WTC11 (cell line): Measurements from ENCODE around the gene ANKRD62. TPM values are rescaled to one million over a fixed set of nuclear protein-coding genes. Genes with fewer than 3 reads are reported as not detected.
A peak's percentile ranks its signal among the peaks of the same experiment; 100 is the strongest.

Source experiments
- ATAC-seq: fragments of 200-7000 bp; cut with Tn5 transposase; 2 replicates; pipeline ENCODE4 v1.10.0; 2021; ENCODE audit warnings: mild to moderate bottlenecking, moderate library complexity
- CTCF ChIA-PET: fragments of 300-600 bp; sonication (Branson Sonifier 250); formaldehyde crosslinking; loops from one replicate; lab custom pipeline; 2021; ENCODE audit warnings: antibody characterized with exemption; lab: Charles Lee
- POLR2A ChIA-PET: fragments of 350-600 bp; sonication (Branson Sonifier 250); formaldehyde crosslinking; loops from one replicate; lab custom pipeline; 2021; ENCODE audit warnings: antibody characterized with exemption; lab: Charles Lee
- DNase-seq: peaks from one replicate; pipeline ENCODE4 v3.0.0; 2021; ENCODE audit warnings: low spot score
- H3K27ac Mint-ChIP-seq: 2 replicates; pipeline ENCODE4 v1.8.0; 2021; ENCODE audit warnings: mixed read lengths
- H3K27me3 Mint-ChIP-seq: 2 replicates; pipeline ENCODE4 v1.8.0; 2021; ENCODE audit warnings: low read depth, mild to moderate bottlenecking, moderate library complexity, mixed read lengths
- H3K36me3 Mint-ChIP-seq: 2 replicates; pipeline ENCODE4 v1.8.0; 2021; ENCODE audit warnings: mixed read lengths
- H3K4me1 Mint-ChIP-seq: 2 replicates; pipeline ENCODE4 v1.8.0; 2022; ENCODE audit warnings: mixed read lengths
- H3K4me3 Mint-ChIP-seq: 2 replicates; pipeline ENCODE4 v1.8.0; 2021; ENCODE audit warnings: mild to moderate bottlenecking, moderate library complexity, mixed read lengths
- H3K9me3 Mint-ChIP-seq: 2 replicates; pipeline ENCODE4 v1.8.0; 2021; ENCODE audit warnings: mixed read lengths
- ATF1 ChIP-seq: sonication (generic); formaldehyde crosslinking; IDR thresholded peaks from 2 replicates; pipeline ENCODE4 v1.8.1; 2023; ENCODE audit warnings: mild to moderate bottlenecking, moderate library complexity, missing genetic modification reagents
- ATF2 ChIP-seq: sonication (generic); formaldehyde crosslinking; IDR thresholded peaks from 2 replicates; pipeline ENCODE4 v1.8.1; 2022; ENCODE audit warnings: low read depth, missing genetic modification reagents, borderline replicate concordance
- ATF3 ChIP-seq: sonication (generic); formaldehyde crosslinking; conservative IDR thresholded peaks from 2 replicates; pipeline ENCODE4 v1.8.1; 2022; ENCODE audit warnings: mild to moderate bottlenecking, missing genetic modification reagents
- E2F1 ChIP-seq: sonication (generic); formaldehyde crosslinking; IDR thresholded peaks from 2 replicates; pipeline ENCODE4 v1.8.0; 2022; ENCODE audit warnings: mild to moderate bottlenecking, missing genetic modification reagents
- ESRRA ChIP-seq: sonication (generic); formaldehyde crosslinking; IDR thresholded peaks from 2 replicates; pipeline ENCODE4 v1.8.1; 2022; ENCODE audit warnings: mild to moderate bottlenecking, missing genetic modification reagents, borderline replicate concordance
- FOXJ3 ChIP-seq: sonication (generic); formaldehyde crosslinking; IDR thresholded peaks from 2 replicates; pipeline ENCODE4 v1.9.0; 2021; ENCODE audit warnings: missing genetic modification reagents, mild to moderate bottlenecking, borderline replicate concordance
- GRHL2 ChIP-seq: fragments of 250-450 bp; sonication (Bioruptor Pico); IDR thresholded peaks from 2 replicates; pipeline ENCODE4 v1.8.0; 2022; ENCODE audit warnings: mild to moderate bottlenecking, moderate library complexity; ENCODE audit not compliant: insufficient replicate concordance, severe bottlenecking
- HMGA2 ChIP-seq: fragments of 250-450 bp; sonication (Bioruptor Pico); IDR thresholded peaks from 2 replicates; pipeline ENCODE4 v1.4.0; 2021; ENCODE audit warnings: mild to moderate bottlenecking, moderate library complexity
- IRF2 ChIP-seq: sonication (generic); formaldehyde crosslinking; IDR thresholded peaks from 2 replicates; pipeline ENCODE4 v1.8.0; 2022; ENCODE audit warnings: low read depth, missing genetic modification reagents, borderline replicate concordance
- JAZF1 ChIP-seq: fragments of 250-450 bp; sonication (Bioruptor Pico); IDR thresholded peaks from 2 replicates; pipeline ENCODE4 v1.9.0; 2021; ENCODE audit warnings: moderate library complexity, mild to moderate bottlenecking, inconsistent platforms
- NFYB ChIP-seq: sonication (generic); formaldehyde crosslinking; conservative IDR thresholded peaks from 2 replicates; pipeline ENCODE4 v1.8.0; 2022; ENCODE audit warnings: low read depth, missing genetic modification reagents
- NR1H2 ChIP-seq: sonication (generic); formaldehyde crosslinking; IDR thresholded peaks from 2 replicates; pipeline ENCODE4 v1.9.0; 2021; ENCODE audit warnings: mild to moderate bottlenecking, moderate library complexity, missing genetic modification reagents
- PRRX2 ChIP-seq: fragments of 250-450 bp; sonication (Bioruptor Pico); IDR thresholded peaks from 2 replicates; pipeline ENCODE4 v1.8.0; 2021; ENCODE audit warnings: mild to moderate bottlenecking
- SOX15 ChIP-seq: fragments of 250-450 bp; sonication (Bioruptor Pico); IDR thresholded peaks from 2 replicates; pipeline ENCODE4 v1.9.0; 2021; ENCODE audit warnings: mild to moderate bottlenecking
- TCF7 ChIP-seq: sonication (generic); formaldehyde crosslinking; IDR thresholded peaks from 2 replicates; pipeline ENCODE4 v1.8.0; 2022; ENCODE audit warnings: mild to moderate bottlenecking, low read depth, missing genetic modification reagents, moderate library complexity
- TEAD4 ChIP-seq: sonication (generic); formaldehyde crosslinking; IDR thresholded peaks from 2 replicates; pipeline ENCODE4 v1.8.0; 2022; ENCODE audit warnings: mild to moderate bottlenecking, missing genetic modification reagents
- USF1 ChIP-seq: sonication (generic); formaldehyde crosslinking; IDR thresholded peaks from 2 replicates; pipeline ENCODE4 v1.8.0; 2022; ENCODE audit warnings: mild to moderate bottlenecking, missing genetic modification reagents
- ZNF416 ChIP-seq: fragments of 250-450 bp; sonication (Bioruptor Pico); IDR thresholded peaks from 2 replicates; pipeline ENCODE4 v1.9.0; 2021; ENCODE audit warnings: mild to moderate bottlenecking, inconsistent platforms
- total RNA-seq: library from RNA; stranded (reverse); gene quantifications from 3 replicates; pipeline ENCODE4 v1.2.3, GENCODE V29; 2021
- TF ChIP-seq, protein P1 (sequence below): sonication (generic); formaldehyde crosslinking; IDR thresholded peaks from 2 replicates; pipeline ENCODE4 v1.8.1; 2023; ENCODE audit warnings: mild to moderate bottlenecking, moderate library complexity, missing genetic modification reagents
- TF ChIP-seq, protein P2 (sequence below): sonication (generic); formaldehyde crosslinking; IDR thresholded peaks from 2 replicates; pipeline ENCODE4 v1.8.1; 2023; ENCODE audit warnings: mild to moderate bottlenecking, missing genetic modification reagents, moderate library complexity
- TF ChIP-seq, protein P3 (sequence below): sonication (generic); formaldehyde crosslinking; IDR thresholded peaks from 2 replicates; pipeline ENCODE4 v1.8.1; 2023; ENCODE audit warnings: mild to moderate bottlenecking, missing genetic modification reagents

ANKRD62 gene
- total RNA-seq, 1 experiment from 2014 or later, result not detected

DNA sequence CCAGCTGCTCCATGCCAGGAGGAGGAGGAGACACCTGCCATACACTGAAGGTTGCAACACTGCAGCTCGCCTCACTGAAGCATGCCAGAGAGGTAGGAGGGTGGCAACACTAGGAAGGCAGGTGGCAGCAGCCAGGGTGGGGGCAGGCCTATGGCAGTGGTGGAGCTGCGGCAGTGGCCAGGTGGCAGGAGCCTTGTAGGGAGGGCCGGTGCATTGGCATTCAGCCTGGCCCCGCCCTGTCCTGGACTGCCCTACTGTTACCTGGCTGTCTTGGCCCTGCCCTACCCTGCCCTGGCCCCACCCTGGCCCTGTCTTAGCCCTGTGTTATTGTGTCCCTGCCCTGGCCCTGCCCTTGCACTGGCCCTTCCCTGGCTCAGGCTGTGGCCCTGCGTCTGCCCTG is 7.4 kb upstream of the ANKRD62 start:
- POLR2A ChIA-PET, result no interaction called here
- no peaks in the 10 kb centered on the region for H3K36me3 Mint-ChIP-seq
- CTCF ChIA-PET, result no interaction called here
- H3K4me3 Mint-ChIP-seq, result no peak overlapping the region
- no peaks in the 10 kb centered on the region for H3K4me1 Mint-ChIP-seq
- no peaks in the 10 kb centered on the region for H3K27me3 Mint-ChIP-seq
- no peak for TF ChIP-seq PRRX2 (CRISPR knock-in tag)
- TF ChIP-seq, protein P1, sequence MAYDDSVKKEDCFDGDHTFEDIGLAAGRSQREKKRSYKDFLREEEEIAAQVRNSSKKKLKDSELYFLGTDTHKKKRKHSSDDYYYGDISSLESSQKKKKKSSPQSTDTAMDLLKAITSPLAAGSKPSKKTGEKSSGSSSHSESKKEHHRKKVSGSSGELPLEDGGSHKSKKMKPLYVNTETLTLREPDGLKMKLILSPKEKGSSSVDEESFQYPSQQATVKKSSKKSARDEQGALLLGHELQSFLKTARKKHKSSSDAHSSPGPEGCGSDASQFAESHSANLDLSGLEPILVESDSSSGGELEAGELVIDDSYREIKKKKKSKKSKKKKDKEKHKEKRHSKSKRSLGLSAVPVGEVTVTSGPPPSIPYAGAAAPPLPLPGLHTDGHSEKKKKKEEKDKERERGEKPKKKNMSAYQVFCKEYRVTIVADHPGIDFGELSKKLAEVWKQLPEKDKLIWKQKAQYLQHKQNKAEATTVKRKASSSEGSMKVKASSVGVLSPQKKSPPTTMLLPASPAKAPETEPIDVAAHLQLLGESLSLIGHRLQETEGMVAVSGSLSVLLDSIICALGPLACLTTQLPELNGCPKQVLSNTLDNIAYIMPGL, result no peak
- no peak for TF ChIP-seq ATF1
- no peak for TF ChIP-seq FOXJ3
- no peak for TF ChIP-seq ATF2
- TF ChIP-seq, protein P2, sequence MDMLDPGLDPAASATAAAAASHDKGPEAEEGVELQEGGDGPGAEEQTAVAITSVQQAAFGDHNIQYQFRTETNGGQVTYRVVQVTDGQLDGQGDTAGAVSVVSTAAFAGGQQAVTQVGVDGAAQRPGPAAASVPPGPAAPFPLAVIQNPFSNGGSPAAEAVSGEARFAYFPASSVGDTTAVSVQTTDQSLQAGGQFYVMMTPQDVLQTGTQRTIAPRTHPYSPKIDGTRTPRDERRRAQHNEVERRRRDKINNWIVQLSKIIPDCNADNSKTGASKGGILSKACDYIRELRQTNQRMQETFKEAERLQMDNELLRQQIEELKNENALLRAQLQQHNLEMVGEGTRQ (CRISPR knock-in tag), result no peak
- TF ChIP-seq TEAD4 (CRISPR knock-in tag), result no peak
- no peak for TF ChIP-seq NFYB
- TF ChIP-seq GRHL2 (CRISPR knock-in tag), result no peak
- TF ChIP-seq, protein P3, sequence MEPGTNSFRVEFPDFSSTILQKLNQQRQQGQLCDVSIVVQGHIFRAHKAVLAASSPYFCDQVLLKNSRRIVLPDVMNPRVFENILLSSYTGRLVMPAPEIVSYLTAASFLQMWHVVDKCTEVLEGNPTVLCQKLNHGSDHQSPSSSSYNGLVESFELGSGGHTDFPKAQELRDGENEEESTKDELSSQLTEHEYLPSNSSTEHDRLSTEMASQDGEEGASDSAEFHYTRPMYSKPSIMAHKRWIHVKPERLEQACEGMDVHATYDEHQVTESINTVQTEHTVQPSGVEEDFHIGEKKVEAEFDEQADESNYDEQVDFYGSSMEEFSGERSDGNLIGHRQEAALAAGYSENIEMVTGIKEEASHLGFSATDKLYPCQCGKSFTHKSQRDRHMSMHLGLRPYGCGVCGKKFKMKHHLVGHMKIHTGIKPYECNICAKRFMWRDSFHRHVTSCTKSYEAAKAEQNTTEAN (CRISPR knock-in tag), result no peak
- TF ChIP-seq, all 79 proteins: peak for 0
- no peak for ATAC-seq
- no peak overlapping the region for H3K27ac Mint-ChIP-seq
- no peaks in the 10 kb centered on the region for H3K9me3 Mint-ChIP-seq
- no peak for DNase-seq

GRCh38 chr18:12086677-12087470 is 6.8 kb upstream of the ANKRD62 start:
- ATAC-seq (peak; percentile 20), DNase-seq (no peak)
- Mint-ChIP-seq H3K27ac (peak overlapping the region; percentile 70), H3K27me3 (no peaks in the 10 kb centered on the region), H3K9me3 (no peaks in the 10 kb centered on the region), H3K4me3 (no peak overlapping the region), H3K4me1 (no peaks in the 10 kb centered on the region), H3K36me3 (no peaks in the 10 kb centered on the region)
- ChIA-PET POLR2A (no interaction called here), CTCF (no interaction called here)
- TF ChIP-seq TCF7 (CRISPR knock-in tag), result no peak
- no peak for TF ChIP-seq SOX15 (CRISPR knock-in tag)
- TF ChIP-seq JAZF1, result no peak
- TF ChIP-seq HMGA2 (CRISPR knock-in tag), result no peak
- TF ChIP-seq ATF3 (CRISPR knock-in tag), result no peak
- no peak for TF ChIP-seq E2F1 (CRISPR knock-in tag)
- no peak for TF ChIP-seq IRF2 (CRISPR knock-in tag)
- TF ChIP-seq USF1 (CRISPR knock-in tag), result no peak
- TF ChIP-seq, protein P2 (CRISPR knock-in tag), result no peak
- no peak for TF ChIP-seq NR1H2 (CRISPR knock-in tag)
- TF ChIP-seq ESRRA (CRISPR knock-in tag), result no peak
- TF ChIP-seq ZNF416 (CRISPR knock-in tag), result no peak
